HepG2 (cell line): ENCODE results near the gene AQP9. TPM values are rescaled to one million over a fixed set of nuclear protein-coding genes. Genes with fewer than 3 reads are reported as not detected.

ENCODE experiments used
- ATAC-seq: fragments of 200-7000 bp; cut with Tn5 transposase; 3 replicates; pipeline ENCODE4 v1.9.1; 2020; ENCODE audit warnings: mild to moderate bottlenecking, moderate library complexity
- BruUV-seq: library from RNA; stranded (reverse); fragments of 400-500 nt; replicated peaks from 2 replicates; lab custom pipeline; 2021; lab: Mats Ljungman, UMichigan
- CTCF ChIA-PET: fragments of 300-600 bp; formaldehyde crosslinking; extraction: SDS; loops from one replicate; lab custom pipeline; 2021; ENCODE audit warnings: low total read pairs, inconsistent platforms, low intra/inter-chr PET ratio; lab: Yijun Ruan, JAX
- POLR2A ChIA-PET: fragments of 350-600 bp; sonication (Branson Sonifier 250); formaldehyde crosslinking; loops from one replicate; lab custom pipeline; 2020; ENCODE audit warnings: antibody characterized with exemption, inconsistent platforms; lab: Yijun Ruan, JAX
- DNase-seq: peaks from one replicate; pipeline ENCODE4 v3.0.0-alpha.2; 2015; ENCODE audit warnings: low spot score
- FAIRE-seq: peaks from 3 replicates; lab custom pipeline; 2011; peaks lifted over from hg19 to GRCh38; lab: Jason Lieb, UNC
- H2AFZ ChIP-seq: one replicate; pipeline ENCODE4 v1.6.1; 2011; ENCODE audit warnings: low read length, inconsistent platforms
- H3K27ac ChIP-seq: fragments of 300-600 bp; 3 replicates; pipeline ENCODE4 v1.8.0; 2011; ENCODE audit warnings: mixed run types, mild to moderate bottlenecking, mixed read lengths, low read length, inconsistent platforms; ENCODE audit not compliant: insufficient read depth; ENCODE audit errors: extremely low read length
- H3K27me3 ChIP-seq, 2 experiments: fragments of 200-600 bp in 1 of 2; 2 replicates in 1 of 2; 3 replicates in 1 of 2; pipeline versions ENCODE4 v1.6.0 to v1.8.0; 2011; ENCODE audit warnings: low read length in 2 of 2, mild to moderate bottlenecking in 2 of 2, moderate library complexity in 2 of 2, inconsistent platforms in 1 of 2; ENCODE audit not compliant: insufficient read depth in 2 of 2, control insufficient read depth in 1 of 2
- H3K36me3 ChIP-seq, 2 experiments: fragments of 200-600 bp in 1 of 2; replicated peaks in 1 of 2; 2 replicates in 1 of 2; 3 replicates in 1 of 2; pipeline versions ENCODE4 v1.5.1 to v1.8.0; 2011; ENCODE audit warnings: low read length in 2 of 2, inconsistent platforms in 1 of 2; ENCODE audit not compliant: insufficient read depth in 2 of 2, control insufficient read depth in 1 of 2
- H3K4me1 ChIP-seq: 2 replicates; pipeline ENCODE4 v1.5.1; 2012; ENCODE audit warnings: low read length, inconsistent platforms; ENCODE audit not compliant: insufficient read depth
- H3K4me2 ChIP-seq: 2 replicates; pipeline ENCODE4 v1.6.0; 2011; ENCODE audit warnings: low read depth, low read length, inconsistent platforms
- H3K4me3 ChIP-seq, 3 experiments: fragments of 200-600 bp in 1 of 3; sonication (generic), shearing (Covaris generic) in 1 of 3; replicated peaks in 1 of 3; 2 replicates each; pipeline ENCODE4 v1.5.1; 2011 to 2016; ENCODE audit warnings: low read length in 3 of 3, inconsistent platforms in 2 of 3, low read depth in 2 of 3, mild to moderate bottlenecking in 2 of 3, control low read depth in 1 of 3, mixed read lengths in 1 of 3; ENCODE audit not compliant: insufficient read depth in 1 of 3
- H3K79me2 ChIP-seq: one replicate; pipeline ENCODE4 v1.6.1; 2011; ENCODE audit warnings: low read length, inconsistent platforms; ENCODE audit not compliant: insufficient read depth
- H3K9ac ChIP-seq: 2 replicates; pipeline ENCODE4 v1.6.0; 2011; ENCODE audit warnings: mild to moderate bottlenecking, low read depth, low read length, inconsistent platforms; ENCODE audit not compliant: insufficient read depth
- H3K9me3 ChIP-seq: 2 replicates; pipeline ENCODE4 v1.5.1; 2012; ENCODE audit warnings: mild to moderate bottlenecking, low read length
- H4K20me1 ChIP-seq: 2 replicates; pipeline ENCODE4 v1.6.0; 2011; ENCODE audit warnings: inconsistent platforms, mild to moderate bottlenecking, low read length, moderate library complexity; ENCODE audit not compliant: insufficient read depth
- CERS6 ChIP-seq: sonication (generic); formaldehyde crosslinking; IDR thresholded peaks from 2 replicates; pipeline ENCODE4 v1.5.0; 2020; ENCODE audit warnings: missing genetic modification reagents
- MIER3 ChIP-seq: IDR thresholded peaks from 2 replicates; pipeline ENCODE4 v1.6.1; 2016; ENCODE audit warnings: missing compliant biosample characterization, borderline replicate concordance
- NR2C2 ChIP-seq: sonication (generic); formaldehyde crosslinking; IDR thresholded peaks from 2 replicates; pipeline ENCODE4 v1.4.0; 2020; ENCODE audit warnings: missing genetic modification reagents, mild to moderate bottlenecking, moderate library complexity, borderline replicate concordance
- PPARG ChIP-seq: conservative IDR thresholded peaks from 2 replicates; pipeline ENCODE4 v1.6.1; 2016; ENCODE audit warnings: missing biosample characterization, missing genetic modification reagents
- TEF ChIP-seq: sonication (generic); formaldehyde crosslinking; IDR thresholded peaks from 2 replicates; pipeline ENCODE4 v1.5.0; 2020; ENCODE audit warnings: missing genetic modification reagents
- TGIF2 ChIP-seq: IDR thresholded peaks from 2 replicates; pipeline ENCODE4 v1.6.1; 2016; ENCODE audit warnings: control low read depth, missing compliant biosample characterization
- ZBTB38 ChIP-seq: sonication (generic); formaldehyde crosslinking; IDR thresholded peaks from 2 replicates; pipeline ENCODE4 v1.5.1; 2020; ENCODE audit warnings: mild to moderate bottlenecking, missing genetic modification reagents
- ZNF530 ChIP-seq: sonication (generic); formaldehyde crosslinking; IDR thresholded peaks from 2 replicates; pipeline ENCODE4 v1.5.0; 2020; ENCODE audit warnings: low read depth, mild to moderate bottlenecking, missing genetic modification reagents
- WGBS: methylation state at CpG from one replicate; pipeline ENCODE4 v1.1.6; 2017; ENCODE audit warnings: low lambda C conversion rate; 5-methylcytosine and 5-hydroxymethylcytosine counted together
- in situ Hi-C: cut with HindIII; loops from 2 replicates; pipeline ENCODE4 v1.10.0; 2017; ENCODE audit warnings: low pct_unique_long_range_greater_than_20kb; ENCODE audit not compliant: extremely low pct_ligation_motif_present
- intact Hi-C: fragments of 100-400 bp; cut with micrococcal nuclease; formaldehyde crosslinking; loops from one replicate; pipeline ENCODE4 v1.10.0; 2022; ENCODE audit not compliant: unreplicated experiment
- polyA plus RNA-seq, 8 experiments: library from polyadenylated mRNA; depleted of rRNA in 3 of 8; stranded (reverse) in 7 of 8; unstranded in 1 of 8; fragments of >200 nt; fragmentation: Illumina TruSeq in 4 of 8; extraction: Trizol in 4 of 8; gene quantifications; 2 replicates each; pipeline versions ENCODE4 v1.2.1 to v1.2.3, GENCODE V29; 2011 to 2016; ENCODE audit warnings: low read depth in 4 of 8, missing spikeins in 1 of 8, mixed read lengths in 1 of 8; ENCODE audit not compliant: insufficient read depth in 1 of 8
- total RNA-seq, 5 experiments: library from RNA; depleted of rRNA; stranded (reverse); fragments of >200 nt; fragmentation: Illumina TruSeq; extraction: Trizol; gene quantifications; 2 replicates each; pipeline ENCODE4 v1.2.3, GENCODE V29; 2016; ENCODE audit warnings: low read depth in 1 of 5

AQP9 gene
- total and polyA plus RNA-seq, 2 of the 13 experiments (the other 11 are each of a cell fraction or from before 2014, with no cell fraction given) = not detected

- Histone ChIP-seq H3K4me1 (no peaks in the 10 kb centered on the region), H3K27me3 (peaks cover 0 to 15% of the 10 kb centered on the region in 2 experiments; a peak in 2 of 5 replicates), H3K4me3 (no peak overlapping the region), H2AFZ (no peak overlapping the region), H3K4me2 (no peak overlapping the region), H3K36me3 (no peaks in the 10 kb centered on the region), H3K27ac (no peak overlapping the region), H3K79me2 (no peaks in the 10 kb centered on the region), H3K9ac (no peak overlapping the region), H4K20me1 (no peaks in the 10 kb centered on the region), H3K9me3 (no peaks in the 10 kb centered on the region)
- intact Hi-C loops (no loop called here), in situ Hi-C loops (no loop called here)
- BruUV-seq = no TSS peak
- TF ChIP-seq ZBTB38 (CRISPR knock-in tag) = no peak
- TF ChIP-seq TGIF2 = no peak
- TF ChIP-seq MIER3 = no peak
- TF ChIP-seq ZNF530 = no peak
- no peak for TF ChIP-seq TEF (CRISPR knock-in tag)
- TF ChIP-seq NR2C2 (CRISPR knock-in tag) = no peak
- TF ChIP-seq CERS6 (CRISPR knock-in tag) = no peak
- TF ChIP-seq PPARG (CRISPR knock-in tag) = no peak
- ChIA-PET POLR2A (no interaction called here), CTCF (no interaction called here)
- no peak for ATAC-seq
- DNase-seq = no peak
- under 1% methylated on average over 4 of the region's 4 CpGs for WGBS
- FAIRE-seq = no peak
Measured at GRCh38 chr15:58134886-58135285, 3.3 kb upstream of the AQP9 start.
